ENCODE measurements around the gene SULF2.
"Not testable (repeated sequence)": the region's sequence is repeated elsewhere in the genome, so short reads cannot be mapped to it uniquely, and the experiment has no call there.

Gene SULF2

GRCh38 chr20:47804224-47804825 lies 19.0 kb upstream of the SULF2 start:
- not testable (repeated sequence) for FAIRE-seq

GRCh38 chr20:47802975-47803374 lies 17.7 kb upstream of the SULF2 start:
- no peak for FAIRE-seq

- FAIRE-seq = no peak
Observed at GRCh38 chr20:47802226-47802920, 17.1 kb upstream of the SULF2 start.

GRCh38 chr20:47801759-47802158 lies 16.5 kb upstream of the SULF2 start:
- FAIRE-seq = no peak

GRCh38 chr20:47801079-47801478 lies 15.8 kb upstream of the SULF2 start:
- no peak for FAIRE-seq

GRCh38 chr20:47800623-47801022 lies 15.3 kb upstream of the SULF2 start:
- no peak for FAIRE-seq

GRCh38 chr20:47799116-47799715 lies 13.9 kb upstream of the SULF2 start:
- no peak for FAIRE-seq

GRCh38 chr20:47796971-47797370 lies 11.7 kb upstream of the SULF2 start:
- no peak for FAIRE-seq

- FAIRE-seq = no peak
Observed at GRCh38 chr20:47795214-47795907, 10.1 kb upstream of the SULF2 start.

GRCh38 chr20:47794264-47794663 lies 9.0 kb upstream of the SULF2 start:
- not testable (repeated sequence) for FAIRE-seq

- no peak for FAIRE-seq
Observed at GRCh38 chr20:47792021-47792618, 6.8 kb upstream of the SULF2 start.

GRCh38 chr20:47791084-47791599 lies 5.9 kb upstream of the SULF2 start:
- FAIRE-seq = no peak

- FAIRE-seq = no peak
Observed at GRCh38 chr20:47790580-47790965, 5.3 kb upstream of the SULF2 start.

GRCh38 chr20:47789764-47790579 lies 4.7 kb upstream of the SULF2 start:
- FAIRE-seq = no peak

GRCh38 chr20:47789081-47789763 lies 3.9 kb upstream of the SULF2 start:
- FAIRE-seq = no peak

GRCh38 chr20:47788741-47789080 lies 3.4 kb upstream of the SULF2 start:
- FAIRE-seq = no peak

- FAIRE-seq = no peak
Observed at GRCh38 chr20:47786765-47787107, 1.5 kb upstream of the SULF2 start.

- no peak for FAIRE-seq
Observed at GRCh38 chr20:47785854-47786764, 828 bp upstream of the SULF2 start.

- FAIRE-seq = no peak
Observed at GRCh38 chr20:47784599-47785310, 526 bp downstream of the SULF2 start.
